Measurements from ENCODE around the gene DNAJC25. TPM values are rescaled to one million over a fixed set of nuclear protein-coding genes. Genes with fewer than 3 reads are reported as not detected.

DNAJC25 gene
- polyA plus RNA-seq (16.8 and 20.0 TPM in 2 replicates), polyA minus RNA-seq (6.8 and 10.8 TPM in 2 replicates)

GRCh38 chr9:111631214-111631971, at the start of gene DNAJC25:
TSS of gene DNAJC25 (plus strand) at chr9:111631334. CDS start at chr9:111631408, 74 bp downstream.
- TF ChIP-seq POLR2AphosphoS5 (IDR thresholded peaks at IDR 0.05) (peak; percentile 95), RAD21 (conservative IDR thresholded peaks at IDR 0.05) (peak; percentile 50), TAF1 (IDR thresholded peaks at IDR 0.05; ENCODE audit: low read depth) (peak; percentile 93), EZH2 (IDR thresholded peaks at IDR 0.05; ENCODE audit: borderline replicate concordance, insufficient read depth, low read length, poor library complexity, severe bottlenecking) (no peak), MXI1 (conservative IDR thresholded peaks at IDR 0.05; ENCODE audit: poor library complexity, severe bottlenecking) (peak; percentile 92), REST (IDR thresholded peaks at IDR 0.05; ENCODE audit: borderline replicate concordance) (peak; percentile 90), EP300 (conservative IDR thresholded peaks at IDR 0.05; ENCODE audit: poor library complexity, severe bottlenecking) (peak; percentile 72), SMC3 (conservative IDR thresholded peaks at IDR 0.05; ENCODE audit: poor library complexity) (peak; percentile 32), CTCF (IDR thresholded peaks at IDR 0.05; ENCODE audit: poor library complexity, severe bottlenecking) (peak; percentile 30)
- H3K27me3 ChIP-seq (ENCODE audit: insufficient read depth, low read depth, low read length) = no peaks in the 10 kb centered on the region
- peak within 1 kb of the TSS; percentile 95 for H3K4me3 ChIP-seq (ENCODE audit: low read length)
- no peaks in the 10 kb centered on the region for H3K36me3 ChIP-seq (ENCODE audit: insufficient read depth, low read length)
- H3K9ac ChIP-seq (ENCODE audit: low read length) = peak within 1 kb of the TSS; percentile 83
- H3K9me2 ChIP-seq (ENCODE audit: insufficient read depth, low read length) = no peaks in the 10 kb centered on the region
- H3K4me2 ChIP-seq (ENCODE audit: low read length) = peak within 1 kb of the TSS; percentile 81
- H2AFZ ChIP-seq (ENCODE audit: low read depth, low read length) = peak within 1 kb of the TSS; percentile 59
- peak within 1 kb of the TSS; percentile 71 for H3K27ac ChIP-seq (ENCODE audit: low read length)
- no peaks in the 10 kb centered on the region for H3K9me3 ChIP-seq (ENCODE audit: low read length)
- no peaks in the 10 kb centered on the region for H4K20me1 ChIP-seq (ENCODE audit: insufficient read depth)
- H3F3A ChIP-seq (ENCODE audit: insufficient read depth, low read length, poor library complexity, severe bottlenecking) = no peaks in the 10 kb centered on the region
- peaks cover 35% of the 10 kb centered on the region for H3K79me2 ChIP-seq (replicated peaks; ENCODE audit: insufficient read depth, low read length)

- H3K4me3 ChIP-seq (ENCODE audit: low read length) = no peak overlapping the region
- no peak for TF ChIP-seq CTCF (IDR thresholded peaks at IDR 0.05; ENCODE audit: poor library complexity, severe bottlenecking)
- TF ChIP-seq EP300 (conservative IDR thresholded peaks at IDR 0.05; ENCODE audit: poor library complexity, severe bottlenecking) = no peak
- TF ChIP-seq SMC3 (conservative IDR thresholded peaks at IDR 0.05; ENCODE audit: poor library complexity) = no peak
- TF ChIP-seq POLR2AphosphoS5 (IDR thresholded peaks at IDR 0.05) = no peak
- TF ChIP-seq RAD21 (conservative IDR thresholded peaks at IDR 0.05) = no peak
- TF ChIP-seq REST (IDR thresholded peaks at IDR 0.05; ENCODE audit: borderline replicate concordance) = no peak
- TF ChIP-seq EZH2 (IDR thresholded peaks at IDR 0.05; ENCODE audit: borderline replicate concordance, insufficient read depth, low read length, poor library complexity, severe bottlenecking) = no peak
- no peak for TF ChIP-seq MXI1 (conservative IDR thresholded peaks at IDR 0.05; ENCODE audit: poor library complexity, severe bottlenecking)
- no peak for TF ChIP-seq TAF1 (IDR thresholded peaks at IDR 0.05; ENCODE audit: low read depth)
- no peaks in the 10 kb centered on the region for H3K9me2 ChIP-seq (ENCODE audit: insufficient read depth, low read length)
- H2AFZ ChIP-seq (ENCODE audit: low read depth, low read length) = no peak overlapping the region
- no peaks in the 10 kb centered on the region for H3F3A ChIP-seq (ENCODE audit: insufficient read depth, low read length, poor library complexity, severe bottlenecking)
- no peaks in the 10 kb centered on the region for H3K27me3 ChIP-seq (ENCODE audit: insufficient read depth, low read depth, low read length)
- H3K4me2 ChIP-seq (ENCODE audit: low read length) = no peak overlapping the region
- H3K27ac ChIP-seq (ENCODE audit: low read length) = no peak overlapping the region
- no peak overlapping the region for H3K9ac ChIP-seq (ENCODE audit: low read length)
- H3K79me2 ChIP-seq (replicated peaks; ENCODE audit: insufficient read depth, low read length) = no peaks in the 10 kb centered on the region
- no peaks in the 10 kb centered on the region for H4K20me1 ChIP-seq (ENCODE audit: insufficient read depth)
- H3K36me3 ChIP-seq (ENCODE audit: insufficient read depth, low read length) = no peaks in the 10 kb centered on the region
- H3K9me3 ChIP-seq (ENCODE audit: low read length) = no peaks in the 10 kb centered on the region
These were observed 48.2 kb upstream of the DNAJC25 start for GRCh38 chr9:111582888-111583287.
